ENCODE measurements around the gene SCAMP2.

Gene SCAMP2

GRCh38 chr15:74825866-74826265, 47.3 kb downstream of the SCAMP2 start:
- H3K4me3 ChIP-seq (ENCODE audit: low read length), result no peak overlapping the region
- TF ChIP-seq CTCF (conservative IDR thresholded peaks at IDR 0.05; ENCODE audit: low read length), result no peak
- no peak for DNase-seq (ENCODE audit: low read depth)

GRCh38 chr15:74824976-74825375, 48.2 kb downstream of the SCAMP2 start:
- no peak overlapping the region for H3K4me3 ChIP-seq (ENCODE audit: low read length)
- TF ChIP-seq CTCF (conservative IDR thresholded peaks at IDR 0.05; ENCODE audit: low read length), result no peak
- no peak for DNase-seq (ENCODE audit: low read depth)

- H3K4me3 ChIP-seq (ENCODE audit: low read length), result no peak overlapping the region
- no peak for DNase-seq (ENCODE audit: low read depth)
- TF ChIP-seq CTCF (conservative IDR thresholded peaks at IDR 0.05; ENCODE audit: low read length), result no peak
Observed at GRCh38 chr15:74823324-74823723, 49.8 kb downstream of the SCAMP2 start.

- TF ChIP-seq CTCF (conservative IDR thresholded peaks at IDR 0.05; ENCODE audit: low read length), result no peak
- no peak for DNase-seq (ENCODE audit: low read depth)
Observed at GRCh38 chr15:74822233-74822632, 50.9 kb downstream of the SCAMP2 start.

GRCh38 chr15:74821790-74822158, 51.4 kb downstream of the SCAMP2 start:
- H3K4me3 ChIP-seq (ENCODE audit: low read length), result no peak overlapping the region
- no peak for TF ChIP-seq CTCF (conservative IDR thresholded peaks at IDR 0.05; ENCODE audit: low read length)
- DNase-seq (ENCODE audit: low read depth), result no peak

More at GRCh38 chr15:74822233-74822632, 50.9 kb downstream of the SCAMP2 start:
- H3K4me3 ChIP-seq (ENCODE audit: low read length), result no peak overlapping the region

GRCh38 chr15:74821091-74821789, 51.9 kb downstream of the SCAMP2 start:
- TF ChIP-seq CTCF (conservative IDR thresholded peaks at IDR 0.05; ENCODE audit: low read length), result no peak
- no peak overlapping the region for H3K4me3 ChIP-seq (ENCODE audit: low read length)
- peak; percentile 11 for DNase-seq (ENCODE audit: low read depth)

GRCh38 chr15:74820056-74820455, 53.1 kb downstream of the SCAMP2 start:
- no peak overlapping the region for H3K4me3 ChIP-seq (ENCODE audit: low read length)
- DNase-seq (ENCODE audit: low read depth), result no peak

More at GRCh38 chr15:74820056-74820455, 53.1 kb downstream of the SCAMP2 start:
- TF ChIP-seq CTCF (conservative IDR thresholded peaks at IDR 0.05; ENCODE audit: low read length), result no peak
